GM19452 (cell line): ENCODE results near the gene COX6A1.

Experiments used
- ATAC-seq: cut with Tn5 transposase; IDR thresholded peaks from one replicate; pipeline ENCODE4 v1.9.1; 2021; ENCODE audit not compliant: unreplicated experiment

Gene COX6A1

GRCh38 chr12:120437735-120438494 lies at the start of gene COX6A1:
TSS of gene COX6A1 (plus strand) at chr12:120438113. CDS start at chr12:120438127, 14 bp downstream.
- peak; percentile 97 for ATAC-seq

GRCh38 chr12:120388691-120389481 lies 49.0 kb upstream of the COX6A1 start:
- no peak for ATAC-seq

DNA sequence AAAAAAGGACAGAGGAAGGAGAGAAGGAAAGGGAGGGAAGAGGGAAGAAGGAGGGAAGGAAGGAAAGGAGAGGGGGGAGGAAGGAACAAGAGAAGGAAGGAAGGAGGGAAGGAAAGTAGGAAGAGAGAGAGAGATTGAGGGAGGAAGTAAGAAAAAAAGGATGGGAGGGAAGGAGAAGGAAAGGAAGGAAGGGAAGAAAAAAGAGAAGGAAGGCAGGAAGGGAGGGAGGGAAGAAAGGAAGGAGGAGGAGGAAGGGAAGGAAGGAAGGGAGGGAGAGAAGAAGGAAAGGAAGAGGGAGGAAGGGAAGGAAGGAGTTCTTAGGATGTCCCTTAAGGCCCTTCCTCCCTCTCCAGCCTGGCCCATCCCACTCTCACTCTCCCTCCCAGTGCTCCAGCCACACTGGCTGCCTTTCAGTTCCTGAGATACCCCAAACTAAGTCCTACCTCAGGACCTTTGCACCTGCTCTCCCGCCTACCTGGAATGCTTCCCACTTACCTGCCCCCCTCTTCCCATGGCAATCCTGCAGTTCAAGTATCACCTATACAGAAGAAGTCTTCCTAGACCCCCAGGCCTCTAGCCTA lies 47.3 kb upstream of the COX6A1 start:
- no peak for ATAC-seq

DNA sequence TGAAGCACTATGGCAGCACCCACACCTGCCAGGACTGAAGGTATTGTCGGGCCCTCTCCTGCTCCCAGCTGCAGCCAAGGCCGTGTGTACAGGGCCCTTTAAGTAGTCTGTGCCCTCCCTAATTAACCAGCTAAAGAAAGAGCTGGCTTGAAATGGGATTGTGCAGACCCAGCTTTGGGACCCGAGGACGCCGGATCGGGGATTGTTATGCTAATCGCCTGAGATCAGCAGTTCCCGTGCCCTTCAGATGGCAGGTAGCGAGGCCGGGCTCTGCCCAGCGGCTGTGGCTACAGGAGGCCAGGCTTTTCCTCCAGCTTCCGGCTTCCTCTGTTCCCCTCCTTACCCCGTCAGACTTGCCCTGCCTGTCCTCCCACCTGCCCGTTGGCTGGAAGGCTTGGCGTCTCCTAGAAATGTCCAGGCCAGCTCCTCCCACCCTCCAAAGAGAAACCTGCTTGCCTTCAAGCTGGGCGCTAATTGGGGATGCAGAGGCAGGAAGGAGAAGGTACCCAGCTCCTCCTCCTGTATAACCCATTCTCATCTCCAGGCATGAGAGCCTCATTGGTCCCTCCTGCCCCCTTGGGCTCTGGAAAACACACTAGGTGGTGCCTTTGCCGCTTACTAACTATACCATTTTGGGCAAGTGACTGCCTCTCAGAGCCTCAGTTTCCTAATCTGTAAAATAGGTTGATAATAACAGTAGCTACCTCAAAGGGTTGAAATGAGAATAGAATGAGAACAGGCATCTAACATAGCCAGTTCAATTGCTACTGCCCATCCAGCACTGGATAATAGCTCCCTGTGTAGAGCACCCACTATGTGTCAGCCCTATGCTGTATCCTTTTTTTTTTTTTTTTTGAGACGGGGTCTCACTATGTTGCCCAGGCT lies 43.2 kb upstream of the COX6A1 start:
- ATAC-seq: no peak

GRCh38 chr12:120397824-120398540 lies 39.9 kb upstream of the COX6A1 start:
- no peak for ATAC-seq

GRCh38 chr12:120399531-120399930 lies 38.4 kb upstream of the COX6A1 start:
- ATAC-seq: no peak

- ATAC-seq: no peak
Observed at GRCh38 chr12:120402217-120402616, 35.7 kb upstream of the COX6A1 start.

DNA sequence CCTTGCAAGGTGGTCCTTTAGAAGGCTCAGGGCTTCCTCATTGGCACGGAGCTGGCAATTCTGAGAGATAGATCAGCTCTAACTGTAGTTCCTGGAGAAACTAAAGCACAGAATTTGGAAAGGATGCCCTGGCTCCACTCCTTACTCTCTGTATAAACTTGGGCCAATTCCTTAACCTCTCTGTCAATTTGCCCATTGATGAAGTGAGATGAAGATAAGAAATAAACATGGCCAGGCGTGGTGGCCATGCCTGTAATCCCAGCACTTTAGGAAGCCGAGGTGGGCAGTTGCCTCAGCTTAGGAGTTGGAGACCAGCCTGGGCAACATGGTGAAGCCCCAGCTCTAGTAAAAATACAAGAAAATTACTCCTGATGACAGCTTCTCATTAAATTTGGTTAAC lies 34.0 kb upstream of the COX6A1 start:
- ATAC-seq: no peak

GRCh38 chr12:120404271-120404670 lies 33.6 kb upstream of the COX6A1 start:
- ATAC-seq: no peak

DNA sequence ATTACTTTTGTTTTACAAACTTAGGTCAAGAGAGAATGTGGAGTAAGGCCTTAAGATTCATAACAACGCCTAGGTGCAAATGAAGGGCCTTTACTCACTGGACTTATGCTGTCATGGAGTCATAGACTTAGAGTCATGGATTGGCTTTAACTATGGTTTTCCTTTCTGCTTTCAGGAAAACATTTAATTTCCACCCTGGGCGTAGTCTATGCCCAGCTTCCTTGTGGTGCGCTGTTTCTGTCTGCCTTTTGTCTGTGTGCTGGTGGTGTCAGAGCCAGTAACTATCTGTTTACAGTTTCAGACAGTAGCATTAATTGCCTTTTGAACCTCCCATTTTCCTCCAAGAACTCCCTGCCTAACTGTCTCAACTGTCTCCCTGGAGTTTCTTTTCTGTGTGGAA lies 31.8 kb upstream of the COX6A1 start:
- no peak for ATAC-seq

- no peak for ATAC-seq
Observed at GRCh38 chr12:120406553-120406952, 31.4 kb upstream of the COX6A1 start.

DNA sequence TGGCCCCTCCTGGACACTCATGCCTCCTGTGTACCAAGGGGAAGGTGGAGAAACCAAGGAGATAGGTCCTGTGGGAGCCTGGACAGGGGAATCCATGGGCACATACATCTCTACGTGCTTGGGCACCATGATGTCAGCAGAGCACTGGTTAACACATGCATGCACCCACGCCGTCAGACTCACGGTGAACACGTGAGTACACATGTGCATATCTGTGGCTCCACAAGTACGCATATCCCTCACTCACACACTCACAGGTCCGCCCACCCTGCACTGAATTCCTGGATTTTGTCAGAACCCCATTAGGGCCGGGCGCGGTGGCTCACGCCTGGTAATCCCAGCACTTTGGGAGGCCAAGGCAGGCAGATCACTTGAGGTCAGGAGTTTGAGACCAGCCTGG lies 29.1 kb upstream of the COX6A1 start:
- no peak for ATAC-seq

DNA sequence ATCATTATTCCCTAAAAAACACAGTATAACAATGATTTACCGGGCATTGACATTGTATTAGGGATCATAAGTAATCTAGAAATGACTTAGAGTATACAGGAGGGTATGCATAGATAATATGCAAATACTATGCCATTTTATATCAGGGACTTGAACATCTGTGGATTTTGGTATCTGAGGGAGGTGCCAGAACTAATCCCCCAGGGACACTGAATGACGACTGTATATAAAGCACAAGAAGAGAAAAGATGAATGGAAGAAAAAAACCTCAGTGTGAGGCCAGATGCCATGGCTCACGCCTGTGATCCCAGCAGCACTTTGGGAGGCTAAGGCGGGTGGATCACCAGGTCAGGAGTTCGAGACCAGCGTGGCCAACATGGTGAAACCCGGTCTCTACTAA lies 25.5 kb upstream of the COX6A1 start:
- no peak for ATAC-seq

DNA sequence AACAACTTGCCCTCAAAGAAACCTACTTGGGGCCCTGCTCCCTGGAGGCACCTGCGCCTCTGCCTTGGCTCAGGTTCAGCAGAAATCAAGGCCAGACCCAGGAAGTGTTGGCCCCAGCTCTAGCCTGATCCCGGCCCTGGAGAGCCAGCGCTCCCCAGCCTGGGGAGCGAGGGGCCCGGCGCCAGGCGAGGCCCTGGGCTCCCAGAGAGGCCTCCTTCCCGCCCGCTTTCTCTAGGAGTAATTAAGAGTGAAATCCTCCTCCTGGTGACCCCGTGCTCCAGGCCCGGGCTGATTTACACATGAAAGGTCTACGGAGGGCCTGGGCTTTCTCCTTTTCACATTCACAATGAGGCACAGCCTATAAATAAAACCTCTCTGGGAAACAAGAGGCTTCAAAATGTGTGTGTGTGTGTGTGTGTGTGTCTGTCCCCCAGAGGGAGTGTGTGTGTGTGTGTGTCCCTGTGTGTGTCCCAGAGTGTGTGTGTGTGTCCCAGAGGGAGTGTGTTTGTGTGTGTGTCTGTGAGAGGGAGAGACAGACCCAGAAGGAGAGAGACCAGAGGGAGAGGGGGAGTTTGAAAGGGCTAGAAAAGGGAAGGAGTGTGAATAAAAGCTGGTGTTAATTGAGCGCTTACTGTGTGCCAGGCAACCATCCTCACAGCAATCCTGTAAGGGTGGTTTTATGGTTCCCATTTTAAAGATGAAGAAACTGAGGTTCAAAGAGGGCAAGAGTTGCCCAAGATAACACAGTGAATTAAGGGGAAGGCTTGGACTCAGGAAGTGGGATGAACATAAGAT lies 23.8 kb upstream of the COX6A1 start:
- ATAC-seq: no peak

DNA sequence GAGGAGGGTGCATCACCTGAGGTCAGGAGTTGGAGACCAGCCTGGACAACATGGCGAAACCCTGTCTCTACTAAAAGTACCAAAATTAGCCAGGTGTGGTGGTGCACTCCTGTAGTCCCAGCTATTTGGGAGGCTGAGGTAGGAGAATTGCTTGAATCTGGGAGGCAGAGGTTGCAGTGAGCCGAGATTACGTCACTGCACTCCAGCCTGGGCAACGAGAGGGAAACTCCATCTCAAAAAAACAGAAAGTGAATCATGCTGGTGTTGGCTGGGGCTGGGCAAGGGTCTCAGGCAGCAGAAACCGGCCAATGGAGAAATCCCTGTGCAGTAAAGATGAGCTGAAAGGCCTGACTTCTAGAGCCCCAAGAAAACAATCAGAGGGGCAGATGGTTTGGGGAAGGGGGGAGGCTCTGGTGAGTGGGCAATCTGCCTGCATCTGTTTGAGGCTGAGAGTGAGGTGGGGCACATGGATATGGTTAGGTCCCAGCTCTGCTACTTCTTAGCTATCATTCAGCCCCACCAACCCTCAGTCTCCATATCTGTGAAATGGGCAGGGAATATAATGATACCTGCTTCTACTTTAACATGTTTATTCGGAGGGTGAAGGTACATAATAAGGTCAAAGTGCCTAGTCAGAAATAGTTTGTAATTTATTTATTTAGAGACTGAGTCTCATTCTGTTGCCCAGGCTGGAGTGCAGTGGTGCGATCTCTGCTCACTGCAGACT lies 21.3 kb upstream of the COX6A1 start:
- no peak for ATAC-seq

- no peak for ATAC-seq
Observed at GRCh38 chr12:120417917-120418580, 19.9 kb upstream of the COX6A1 start.

GRCh38 chr12:120421701-120422100 lies 16.2 kb upstream of the COX6A1 start:
- ATAC-seq: no peak

DNA sequence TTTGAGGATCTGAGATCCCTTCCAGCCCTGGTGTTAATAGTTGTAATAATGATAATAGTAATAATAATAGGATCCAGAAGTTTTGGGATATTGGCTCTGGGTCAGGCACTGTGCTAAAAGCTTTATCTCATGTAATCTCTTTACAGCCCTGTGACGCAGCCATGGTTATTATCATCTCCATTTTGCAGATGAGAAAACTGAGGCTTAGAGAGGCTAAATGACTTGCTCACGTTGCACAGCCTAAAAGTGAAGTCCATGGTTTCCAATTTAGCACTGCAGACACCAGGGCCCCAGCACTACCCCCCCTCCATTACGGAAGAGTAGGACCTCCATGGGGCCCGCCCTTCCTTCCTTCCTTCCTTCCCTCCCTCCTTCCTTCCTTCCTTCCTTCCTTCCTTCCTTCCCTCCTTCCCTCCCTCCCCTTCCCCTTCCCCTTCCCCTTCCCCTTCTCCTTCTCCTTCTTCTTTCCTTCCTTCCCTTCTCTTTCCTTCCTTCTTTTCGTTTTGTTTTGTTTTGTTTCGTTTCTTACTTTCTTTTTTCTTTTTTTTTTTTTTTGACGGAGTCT lies 14.9 kb upstream of the COX6A1 start:
- no peak for ATAC-seq
